Activated CD4-positive, alpha-beta memory T cell treated with anti-CD3 and anti-CD28 coated beads for 36 hours (primary cell): ENCODE measurements around the gene C6orf136. TPM values are rescaled to one million over a fixed set of nuclear protein-coding genes. Genes with fewer than 3 reads are reported as not detected.
"Not testable (repeated sequence)": the region's sequence is repeated elsewhere in the genome, so short reads cannot be mapped to it uniquely, and the experiment has no call there.

Experiments used
- CTCF ChIA-PET: fragments of 350-600 bp; sonication (Branson Sonifier 250); formaldehyde crosslinking; loops from one replicate; lab custom pipeline; 2021; ENCODE audit warnings: antibody characterized with exemption, inconsistent platforms; lab: Charles Lee
- POLR2A ChIA-PET: fragments of 350-600 bp; sonication (Branson Sonifier 250); formaldehyde crosslinking; loops from one replicate; lab custom pipeline; 2021; ENCODE audit warnings: antibody characterized with exemption; lab: Charles Lee
- DNase-seq: peaks from one replicate; pipeline ENCODE4 v3.0.0-alpha.2; 2020
- H3K27ac Mint-ChIP-seq: one replicate; pipeline ENCODE4 v1.8.0; 2021; ENCODE audit warnings: mixed read lengths
- H3K27me3 Mint-ChIP-seq: one replicate; pipeline ENCODE4 v1.8.0; 2021; ENCODE audit warnings: mixed read lengths
- H3K36me3 Mint-ChIP-seq: one replicate; pipeline ENCODE4 v1.8.0; 2021; ENCODE audit warnings: mixed read lengths
- H3K4me1 Mint-ChIP-seq: one replicate; pipeline ENCODE4 v1.8.0; 2021; ENCODE audit warnings: low read depth, mixed read lengths
- H3K4me3 Mint-ChIP-seq: one replicate; pipeline ENCODE4 v1.8.0; 2021; ENCODE audit warnings: mild to moderate bottlenecking, mixed read lengths
- H3K9me3 Mint-ChIP-seq: one replicate; pipeline ENCODE4 v1.8.0; 2021; ENCODE audit warnings: mixed read lengths
- intact Hi-C: fragments of 100-400 bp; cut with micrococcal nuclease; formaldehyde crosslinking; loops from one replicate; pipeline ENCODE4 v1.15.1; 2023
- total RNA-seq, 2 experiments: library from RNA; stranded (reverse); gene quantifications; one replicate each; pipeline ENCODE4 v1.2.3, GENCODE V29; 2021

Gene C6orf136
- total RNA-seq, 2 experiments from 2014 or later: 32.7 to 37.5 TPM

GRCh38 chr6:30641048-30641447 lies 5.9 kb upstream of the C6orf136 start:
- no peak for DNase-seq
- intact Hi-C loops: no loop called here
- H3K27me3 Mint-ChIP-seq: no peaks in the 10 kb centered on the region
- H3K9me3 Mint-ChIP-seq: no peaks in the 10 kb centered on the region
- H3K36me3 Mint-ChIP-seq: peaks cover 6% of the 10 kb centered on the region
- no peak overlapping the region for H3K4me3 Mint-ChIP-seq
- H3K4me1 Mint-ChIP-seq: peaks cover 10% of the 10 kb centered on the region
- ChIA-PET CTCF (interaction anchor here (0.6 to 1.6 kb wide), 3 partner anchors 15 to 478 kb away, joined by 3 to 4 read pairs (median 3); partner anchors contain the start of gene ATAT1), POLR2A (interaction anchor here (0.9 to 1.5 kb wide), 2 partner anchors 24 kb away, joined by 3 to 5 read pairs; partner anchors contain the start of genes MRPS18B and PPP1R10)
- H3K27ac Mint-ChIP-seq: no peak overlapping the region

- ChIA-PET POLR2A (no interaction called here), CTCF (interaction anchor here (0.6 to 0.9 kb wide), 2 partner anchors 111 to 160 kb away, joined by 3 read pairs; no protein-coding TSS in a partner anchor)
- no peak for DNase-seq
- Mint-ChIP-seq H3K27me3 (no peaks in the 10 kb centered on the region), H3K9me3 (no peaks in the 10 kb centered on the region), H3K4me3 (no peak overlapping the region), H3K4me1 (peaks cover 23% of the 10 kb centered on the region), H3K36me3 (peaks cover 10% of the 10 kb centered on the region), H3K27ac (no peak overlapping the region)
- intact Hi-C loops: no loop called here
Observed at GRCh38 chr6:30643656-30644055, 3.3 kb upstream of the C6orf136 start.

- Mint-ChIP-seq H3K4me3 (no peak overlapping the region), H3K27me3 (no peaks in the 10 kb centered on the region), H3K36me3 (peaks cover 10% of the 10 kb centered on the region), H3K4me1 (peaks cover 27% of the 10 kb centered on the region), H3K9me3 (no peaks in the 10 kb centered on the region), H3K27ac (no peak overlapping the region)
- intact Hi-C loops: no loop called here
- ChIA-PET POLR2A (no interaction called here), CTCF (no interaction called here)
- no peak for DNase-seq
Observed at GRCh38 chr6:30644769-30645168, 2.2 kb upstream of the C6orf136 start.

- intact Hi-C loops: loop anchor here (2.0 kb wide), 2 partner anchors 27 to 75 kb away; partner anchors contain the start of genes DHX16 and TUBB
- Mint-ChIP-seq H3K4me1 (peaks cover 25% of the 10 kb centered on the region), H3K4me3 (peak overlapping the region; percentile 89), H3K9me3 (no peaks in the 10 kb centered on the region), H3K36me3 (peaks cover 10% of the 10 kb centered on the region), H3K27ac (no peak overlapping the region), H3K27me3 (no peaks in the 10 kb centered on the region)
- ChIA-PET POLR2A (interaction anchor here (1.1 kb wide), 1 partner anchor 20 kb away, joined by 6 read pairs; the partner anchor contains the start of gene ATAT1), CTCF (interaction anchor here (1.0 to 1.3 kb wide), 3 partner anchors 49 to 164 kb away, joined by 3 to 5 read pairs (median 3); no protein-coding TSS in a partner anchor)
- no peak for DNase-seq
Observed at GRCh38 chr6:30645989-30646388, 944 bp upstream of the C6orf136 start.

GRCh38 chr6:30647242-30648116 lies 546 bp downstream of the C6orf136 start:
- ChIA-PET POLR2A (interaction anchor here (0.6 to 1.1 kb wide), 6 partner anchors 21 to 75 kb away, joined by 3 to 6 read pairs (median 4); partner anchors contain the start of gene ATAT1), CTCF (interaction anchor here (0.6 to 1.3 kb wide), 3 partner anchors 17 to 75 kb away, joined by 3 to 5 read pairs (median 3); no protein-coding TSS in a partner anchor)
- H3K27me3 Mint-ChIP-seq: no peaks in the 10 kb centered on the region
- no peaks in the 10 kb centered on the region for H3K9me3 Mint-ChIP-seq
- peak overlapping the region; percentile 89 for H3K27ac Mint-ChIP-seq
- peak overlapping the region; percentile 89 for H3K4me3 Mint-ChIP-seq
- intact Hi-C loops: loop anchor here (1.0 to 2.0 kb wide), 3 partner anchors 25 to 73 kb away; partner anchors contain the start of genes DHX16, MRPS18B, PPP1R10 and TUBB
- peaks cover 25% of the 10 kb centered on the region for H3K4me1 Mint-ChIP-seq
- peak; percentile 85 for DNase-seq
- H3K36me3 Mint-ChIP-seq: peaks cover 18% of the 10 kb centered on the region

GRCh38 chr6:30651143-30651542 lies 4.2 kb downstream of the C6orf136 start:
- no peaks in the 10 kb centered on the region for H3K27me3 Mint-ChIP-seq
- peaks cover 15% of the 10 kb centered on the region for H3K4me1 Mint-ChIP-seq
- H3K9me3 Mint-ChIP-seq: no peaks in the 10 kb centered on the region
- H3K36me3 Mint-ChIP-seq: peaks cover 27% of the 10 kb centered on the region
- no peak for DNase-seq
- H3K4me3 Mint-ChIP-seq: no peak overlapping the region
- ChIA-PET POLR2A (no interaction called here), CTCF (interaction anchor here (1.7 kb wide), 1 partner anchor 22 kb away, joined by 4 read pairs; the partner anchor contains the start of gene DHX16)
- H3K27ac Mint-ChIP-seq: peak overlapping the region; percentile 10
- intact Hi-C loops: no loop called here

- Mint-ChIP-seq H3K4me1 (no peaks in the 10 kb centered on the region), H3K9me3 (no peaks in the 10 kb centered on the region), H3K27ac (no peak overlapping the region), H3K36me3 (peaks cover 36% of the 10 kb centered on the region), H3K4me3 (no peak overlapping the region), H3K27me3 (no peaks in the 10 kb centered on the region)
- ChIA-PET POLR2A (no interaction called here), CTCF (interaction anchor here (1.1 kb wide), 1 partner anchor 75 kb away, joined by 3 read pairs; no protein-coding TSS in a partner anchor)
- intact Hi-C loops: no loop called here
- no peak for DNase-seq
Observed at GRCh38 chr6:30654798-30655742, 8.1 kb downstream of the C6orf136 start.

GRCh38 chr6:30655743-30656094 lies 8.8 kb downstream of the C6orf136 start:
- CTCF ChIA-PET: interaction anchor here (1.1 kb wide), 1 partner anchor 75 kb away, joined by 3 read pairs; no protein-coding TSS in a partner anchor
- no peak for DNase-seq
- intact Hi-C loops: no loop called here
- Mint-ChIP-seq H3K36me3 (peaks cover 34% of the 10 kb centered on the region), H3K4me3 (no peak overlapping the region), H3K9me3 (no peaks in the 10 kb centered on the region), H3K4me1 (no peaks in the 10 kb centered on the region), H3K27ac (no peak overlapping the region), H3K27me3 (no peaks in the 10 kb centered on the region)
- POLR2A ChIA-PET: no interaction called here

- Mint-ChIP-seq H3K4me1 (no peaks in the 10 kb centered on the region), H3K9me3 (no peaks in the 10 kb centered on the region), H3K27me3 (no peaks in the 10 kb centered on the region), H3K27ac (no peak overlapping the region), H3K4me3 (no peak overlapping the region), H3K36me3 (peaks cover 33% of the 10 kb centered on the region)
- POLR2A ChIA-PET: no interaction called here
- CTCF ChIA-PET: no interaction called here
- intact Hi-C loops: no loop called here
- DNase-seq: no peak
Observed at GRCh38 chr6:30656513-30656912, 9.6 kb downstream of the C6orf136 start.

GRCh38 chr6:30657454-30657853 lies 10.5 kb downstream of the C6orf136 start:
- intact Hi-C loops: no loop called here
- DNase-seq: no peak
- Mint-ChIP-seq H3K4me3 (no peak overlapping the region), H3K36me3 (peaks cover 37% of the 10 kb centered on the region), H3K4me1 (no peaks in the 10 kb centered on the region), H3K9me3 (no peaks in the 10 kb centered on the region), H3K27me3 (no peaks in the 10 kb centered on the region), H3K27ac (no peak overlapping the region)
- ChIA-PET CTCF (no interaction called here), POLR2A (no interaction called here)

GRCh38 chr6:30657922-30658321 lies 11.0 kb downstream of the C6orf136 start:
- DNase-seq, H3K9me3 Mint-ChIP-seq, H3K4me3 Mint-ChIP-seq, intact Hi-C loops, H3K27ac Mint-ChIP-seq, H3K27me3 Mint-ChIP-seq, POLR2A ChIA-PET, H3K4me1 Mint-ChIP-seq: not testable (repeated sequence)
- peaks cover 37% of the 10 kb centered on the region for H3K36me3 Mint-ChIP-seq
- CTCF ChIA-PET: interaction anchor here (1.0 kb wide), 1 partner anchor 64 kb away, joined by 5 read pairs; no protein-coding TSS in a partner anchor
